Measurements from ENCODE around the gene STAP1.

STAP1 gene

DNA sequence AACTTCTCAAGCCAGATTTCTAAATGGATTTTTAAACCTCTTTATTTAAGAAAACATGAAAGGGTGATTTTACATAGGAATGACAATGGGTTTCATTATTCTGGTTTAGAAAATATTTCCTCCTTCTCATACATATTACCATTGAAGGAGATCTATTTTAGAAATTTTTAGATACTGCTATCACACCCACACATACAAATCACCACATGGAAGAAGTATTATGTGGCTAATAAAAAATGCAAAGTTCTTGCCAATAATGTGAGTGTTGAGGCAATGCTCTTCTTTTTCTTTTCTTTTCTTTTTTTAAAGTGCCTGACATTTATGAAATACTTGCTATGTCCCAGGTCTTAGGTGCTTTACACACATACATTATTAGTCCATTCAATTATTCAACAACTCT is 6.8 kb downstream of the STAP1 start:
- no peak for DNase-seq

- no peak for DNase-seq
Observed at GRCh38 chr4:67566335-67566734, 7.8 kb downstream of the STAP1 start.

GRCh38 chr4:67568820-67569219 is 10.3 kb downstream of the STAP1 start:
- no peak for DNase-seq

GRCh38 chr4:67570537-67570936 is 12.0 kb downstream of the STAP1 start:
- DNase-seq: no peak

GRCh38 chr4:67571975-67572374 is 13.4 kb downstream of the STAP1 start:
- no peak for DNase-seq

- DNase-seq: no peak
Observed at GRCh38 chr4:67573193-67573592, 14.7 kb downstream of the STAP1 start.

- DNase-seq: no peak
Observed at GRCh38 chr4:67575232-67576058, 16.9 kb downstream of the STAP1 start.

- no peak for DNase-seq
Observed at GRCh38 chr4:67576059-67576466, 17.5 kb downstream of the STAP1 start.

GRCh38 chr4:67576538-67576937 is 18.0 kb downstream of the STAP1 start:
- DNase-seq: no peak

- no peak for DNase-seq
Observed at GRCh38 chr4:67580577-67580976, 22.1 kb downstream of the STAP1 start.

DNA sequence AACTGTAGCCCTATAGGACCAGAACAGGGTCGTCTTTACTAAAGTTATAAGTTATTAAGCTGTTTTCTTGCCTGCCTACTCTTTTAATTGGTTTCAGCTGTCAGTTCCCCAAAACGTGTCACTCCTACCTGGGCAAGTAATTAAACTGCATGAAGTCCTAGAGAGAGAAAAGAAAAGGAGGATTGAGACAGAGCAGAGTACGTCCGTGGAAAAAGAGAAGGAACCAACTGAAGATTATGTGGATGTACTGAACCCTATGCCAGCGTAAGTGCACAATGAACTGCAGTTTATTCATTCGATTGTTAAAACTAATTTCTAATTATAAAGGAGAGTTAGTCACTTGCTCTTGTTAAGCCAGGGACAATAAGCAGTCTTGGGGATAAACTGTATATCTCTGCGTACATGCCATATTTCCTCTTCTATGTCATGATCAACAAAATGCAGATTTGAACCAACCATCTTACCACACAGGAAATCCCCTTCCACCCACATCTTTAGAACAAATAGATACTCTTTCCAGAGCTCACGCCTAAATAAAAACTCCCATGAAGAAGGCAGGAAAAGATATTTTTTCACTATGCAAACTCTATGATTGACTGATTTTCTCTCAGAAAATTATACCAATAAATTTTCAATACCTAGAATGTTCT is 22.8 kb downstream of the STAP1 start:
- no peak for DNase-seq

DNA sequence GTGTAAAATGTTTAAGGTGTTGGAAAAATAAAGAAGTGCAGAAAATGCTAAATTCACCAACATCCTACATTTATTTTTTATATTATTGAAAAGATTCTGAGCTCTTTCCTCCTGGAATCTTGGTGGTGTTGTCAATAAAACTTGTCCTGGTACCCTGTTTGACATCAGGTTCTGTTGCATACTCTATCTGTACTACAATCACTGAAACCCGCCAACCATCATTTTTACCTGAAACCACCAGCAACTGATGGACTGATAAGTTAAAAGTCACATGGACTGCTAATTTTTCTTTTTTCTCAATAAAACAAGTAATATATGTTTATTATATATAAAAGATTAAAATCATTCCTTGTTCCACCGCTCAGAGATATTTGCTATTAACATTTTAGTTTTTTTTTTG is 23.4 kb downstream of the STAP1 start:
- no peak for DNase-seq

- no peak for DNase-seq
Observed at GRCh38 chr4:67584496-67584895, 26.0 kb downstream of the STAP1 start.

DNA sequence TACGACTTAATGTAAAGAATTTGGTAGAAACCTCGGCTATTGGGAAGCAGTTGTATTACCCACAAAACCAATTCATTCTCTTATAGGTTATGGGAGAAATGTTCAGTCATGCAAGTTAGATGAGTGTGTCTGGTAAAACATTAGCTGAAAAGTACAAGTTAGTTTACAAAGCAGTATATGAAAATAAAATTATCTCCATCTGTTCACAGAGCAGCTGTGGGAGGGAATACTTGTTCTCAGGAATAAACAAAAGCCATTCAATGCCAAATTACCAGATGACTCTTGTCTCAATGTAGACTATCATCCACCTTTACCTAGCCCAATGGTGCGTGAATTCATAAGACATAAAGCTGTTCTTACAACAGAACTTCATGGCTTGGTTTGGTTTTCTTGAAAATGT is 28.6 kb downstream of the STAP1 start:
- no peak for DNase-seq

- no peak for DNase-seq
Observed at GRCh38 chr4:67593741-67594175, 35.2 kb downstream of the STAP1 start.

GRCh38 chr4:67603310-67604028 is 44.9 kb downstream of the STAP1 start:
- DNase-seq: no peak

GRCh38 chr4:67604029-67604381 is 45.5 kb downstream of the STAP1 start:
- no peak for DNase-seq

DNA sequence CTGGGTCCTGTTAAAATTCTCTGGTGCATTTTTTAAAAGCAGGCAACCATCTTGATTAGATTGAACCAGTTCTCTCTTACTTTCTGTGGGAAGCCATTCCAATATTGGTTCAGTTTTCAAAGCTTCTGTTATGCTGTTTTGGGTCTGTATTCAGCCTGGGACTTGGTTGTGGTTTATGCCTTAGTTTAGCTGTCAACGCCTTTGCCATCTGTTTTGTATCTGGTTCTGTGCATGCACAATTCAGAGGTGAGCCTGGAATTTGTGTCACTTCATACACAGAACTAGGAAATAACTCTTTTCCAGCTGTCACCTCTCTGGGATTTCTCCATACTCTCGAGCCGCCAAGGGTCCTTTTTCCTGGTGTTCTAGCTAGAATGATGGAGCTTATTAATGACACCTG is 46.2 kb downstream of the STAP1 start:
- DNase-seq: no peak

- DNase-seq: no peak
Observed at GRCh38 chr4:67608027-67608426, 49.5 kb downstream of the STAP1 start.

DNA sequence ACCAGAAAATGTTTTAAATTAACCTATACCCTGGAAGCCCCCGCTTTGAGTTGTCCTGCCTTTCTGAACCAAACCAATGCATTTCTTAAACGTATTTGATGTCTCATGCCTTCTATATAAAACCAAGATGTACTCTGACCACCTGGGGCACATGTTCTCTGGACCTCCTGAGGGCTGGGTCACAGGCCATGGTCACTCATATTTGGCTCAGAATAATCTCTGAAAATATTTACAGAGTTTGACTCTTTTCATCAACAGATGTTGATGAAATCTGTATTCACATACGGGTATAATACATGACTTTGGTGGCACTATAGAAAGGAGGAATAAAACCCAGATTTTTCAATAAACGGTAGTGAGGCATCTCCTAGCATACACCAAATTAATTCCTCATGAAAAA is 55.7 kb downstream of the STAP1 start:
- no peak for DNase-seq

- no peak for DNase-seq
Observed at GRCh38 chr4:67615119-67615518, 56.6 kb downstream of the STAP1 start.

GRCh38 chr4:67616478-67616877 is 58.0 kb downstream of the STAP1 start:
- DNase-seq: no peak

GRCh38 chr4:67624939-67625338 is 66.4 kb downstream of the STAP1 start:
- no peak for DNase-seq

- no peak for DNase-seq
Observed at GRCh38 chr4:67632492-67632891, 74.0 kb downstream of the STAP1 start.

Measured in T-helper 9 cell (primary cell).